Small intestine (tissue), 7 donors: ENCODE data around the gene AMBRA1. TPM values are rescaled to one million over a fixed set of nuclear protein-coding genes. Genes with fewer than 3 reads are reported as not detected.

Source experiments
- DNase-seq, 2 donors: peaks; one replicate each; pipeline versions ENCODE4 v3.0.0 to v3.0.0-alpha.2; 2013
- FAIRE-seq: peaks from 2 replicates; lab custom pipeline; 2012; peaks lifted over from hg19 to GRCh38; lab: Jason Lieb, UNC
- H3K27ac ChIP-seq, 3 donors: one replicate each; pipeline ENCODE4 v1.5.1; 2013; ENCODE audit warnings: low read length in 2 of 3, mild to moderate bottlenecking in 2 of 3, control low read depth in 1 of 3, inconsistent platforms in 1 of 3, low read depth in 1 of 3, moderate library complexity in 1 of 3
- H3K27me3 ChIP-seq, 3 donors: one replicate each; pipeline ENCODE4 v1.6.1; 2013; ENCODE audit warnings: low read length in 3 of 3, inconsistent platforms in 1 of 3; ENCODE audit not compliant: control insufficient read depth in 3 of 3, insufficient read depth in 3 of 3
- H3K36me3 ChIP-seq, 3 donors: one replicate each; pipeline ENCODE4 v1.6.1; 2013; ENCODE audit warnings: low read length in 3 of 3, inconsistent platforms in 1 of 3, low read depth in 1 of 3, mild to moderate bottlenecking in 1 of 3, moderate library complexity in 1 of 3; ENCODE audit not compliant: control insufficient read depth in 3 of 3, insufficient read depth in 2 of 3
- H3K4me1 ChIP-seq, 3 donors: one replicate each; pipeline ENCODE4 v1.6.1; 2013; ENCODE audit warnings: low read length in 2 of 3, inconsistent platforms in 1 of 3, low read depth in 1 of 3, mild to moderate bottlenecking in 1 of 3, moderate library complexity in 1 of 3; ENCODE audit not compliant: control insufficient read depth in 3 of 3, insufficient read depth in 2 of 3
- H3K4me3 ChIP-seq, 3 donors: one replicate each; pipeline ENCODE4 v1.5.1; 2013; ENCODE audit warnings: low read length in 3 of 3, control low read depth in 1 of 3, inconsistent platforms in 1 of 3, low read depth in 1 of 3, mild to moderate bottlenecking in 1 of 3, moderate library complexity in 1 of 3
- H3K9me3 ChIP-seq, 2 donors: one replicate each; pipeline ENCODE4 v1.6.1; 2013; ENCODE audit warnings: low read depth in 1 of 2, low read length in 1 of 2; ENCODE audit not compliant: control insufficient read depth in 2 of 2, insufficient read depth in 1 of 2
- WGBS, 3 donors: extraction: QIAGEN DNeasy Blood & Tissue Kit; methylation state at CpG; one replicate each; pipeline ENCODE4 v1.1.7; 2013; 5-methylcytosine and 5-hydroxymethylcytosine counted together
- polyA plus RNA-seq, 4 donors: library from polyadenylated mRNA; stranded (reverse) in 3 of 4; unstranded in 1 of 4; fragments of 200-250 nt in 3 of 4; fragments of 120-200 nt in 1 of 4; gene quantifications; one replicate each; pipeline versions ENCODE4 v1.2.1 to v1.2.3, GENCODE V29; 2013
- donor health status: healthy with polysubstance abuse.
- donor health status: control.
- donor health status: control.
- donor health status: Bipolar disorder and iron deficiency.
- donor health status: healthy.

AMBRA1 gene
- polyA plus RNA-seq, 4 donors: 7.8 to 22.2 (median 12.6) TPM

DNA sequence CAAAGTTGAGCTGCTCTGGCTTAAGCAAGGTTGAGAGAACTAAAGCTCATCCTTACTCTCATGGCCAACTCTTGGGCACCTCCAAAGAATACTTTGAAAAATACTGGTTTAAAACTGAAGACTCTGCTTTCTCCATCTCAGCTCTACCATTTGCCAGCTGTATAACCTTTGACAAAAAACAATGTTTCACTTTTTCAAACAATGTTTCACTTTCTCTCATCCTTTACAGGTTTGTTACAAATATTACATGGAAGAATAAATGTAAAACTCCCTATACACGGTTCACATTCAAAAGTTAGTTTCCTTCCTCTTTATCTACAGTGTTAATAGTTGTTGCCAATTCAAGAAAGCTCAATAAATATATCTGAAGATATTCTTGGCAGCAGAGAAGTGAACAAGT is 19.2 kb downstream of the AMBRA1 start:
- no peaks in the 10 kb centered on the region for H3K9me3 ChIP-seq
- no peak for FAIRE-seq
- H3K4me1 ChIP-seq: peaks cover 0 to 4% (median 0%) of the 10 kb centered on the region in 3 donors
- 7 to 11% (median 10%) methylated on average over 1 of the region's 1 CpG for WGBS, 3 donors
- H3K27ac ChIP-seq: no peak overlapping the region
- no peaks in the 10 kb centered on the region for H3K27me3 ChIP-seq
- no peak for DNase-seq
- H3K4me3 ChIP-seq: no peak overlapping the region
- peaks cover 0 to 5% (median 0%) of the 10 kb centered on the region in 3 donors for H3K36me3 ChIP-seq

- Histone ChIP-seq H3K4me3 (no peak overlapping the region), H3K27ac (no peak overlapping the region), H3K36me3 (peaks cover 0 to 11% (median 0%) of the 10 kb centered on the region in 3 donors), H3K27me3 (no peaks in the 10 kb centered on the region), H3K9me3 (peaks cover 0 to 5% of the 10 kb centered on the region in 2 donors), H3K4me1 (no peaks in the 10 kb centered on the region)
- DNase-seq (no peak), FAIRE-seq (no peak)
- WGBS, 3 donors: 64 to 78% (median 65%) methylated on average over 2 of the region's 2 CpGs
Measured at GRCh38 chr11:46570790-46571398, 22.9 kb downstream of the AMBRA1 start.

GRCh38 chr11:46565232-46565840 is 28.5 kb downstream of the AMBRA1 start:
- Histone ChIP-seq H3K4me1 (peaks cover 0 to 4% (median 3%) of the 10 kb centered on the region in 3 donors), H3K27ac (no peak overlapping the region), H3K9me3 (peaks cover 0 to 5% of the 10 kb centered on the region in 2 donors), H3K4me3 (no peak overlapping the region), H3K36me3 (peaks cover 0 to 6% (median 0%) of the 10 kb centered on the region in 3 donors), H3K27me3 (no peaks in the 10 kb centered on the region)
- 63 to 72% (median 68%) methylated on average over 7 of the region's 7 CpGs for WGBS, 3 donors
- no peak for FAIRE-seq
- DNase-seq: no peak

GRCh38 chr11:46564459-46564858 is 29.4 kb downstream of the AMBRA1 start:
- no peak for FAIRE-seq
- no peak for DNase-seq
- no peak overlapping the region for H3K4me3 ChIP-seq
- WGBS, 3 donors: 70 to 87% (median 83%) methylated on average over 1 of the region's 1 CpG
- no peak overlapping the region for H3K27ac ChIP-seq
- H3K36me3 ChIP-seq: peaks cover 0 to 6% (median 0%) of the 10 kb centered on the region in 3 donors
- peaks cover 0 to 5% of the 10 kb centered on the region in 2 donors for H3K9me3 ChIP-seq
- peaks cover 0 to 4% (median 3%) of the 10 kb centered on the region in 3 donors for H3K4me1 ChIP-seq
- H3K27me3 ChIP-seq: no peaks in the 10 kb centered on the region

DNA sequence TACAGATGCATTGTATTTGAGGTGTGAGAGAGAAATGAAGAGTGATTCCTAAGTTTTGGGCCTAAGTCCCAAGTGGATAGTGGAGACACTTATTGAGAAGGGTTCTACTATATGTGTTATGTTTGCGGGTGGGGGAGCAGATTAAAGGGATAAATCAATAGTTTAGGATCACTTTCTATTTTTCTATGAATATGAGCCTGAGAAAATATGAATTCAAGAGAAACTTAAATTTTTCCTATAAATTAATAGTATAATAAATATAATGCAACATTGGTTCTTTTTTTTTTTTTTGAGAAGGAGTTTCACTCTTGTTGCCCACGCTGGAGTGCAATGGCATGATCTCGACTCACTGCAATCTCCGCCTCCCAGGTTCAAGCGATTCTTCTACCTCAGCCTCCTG is 31.3 kb downstream of the AMBRA1 start:
- Histone ChIP-seq H3K4me1 (peaks cover 3 to 7% (median 4%) of the 10 kb centered on the region in 3 donors), H3K27ac (no peak overlapping the region), H3K36me3 (peaks cover 0 to 3% (median 0%) of the 10 kb centered on the region in 3 donors), H3K9me3 (peaks cover 0 to 1% of the 10 kb centered on the region in 2 donors), H3K27me3 (no peaks in the 10 kb centered on the region), H3K4me3 (no peak overlapping the region)
- WGBS, 3 donors: 91 to 97% (median 95%) methylated on average over 5 of the region's 5 CpGs
- DNase-seq (no peak), FAIRE-seq (no peak)

GRCh38 chr11:46560300-46560991 is 33.4 kb downstream of the AMBRA1 start:
- FAIRE-seq (no peak), DNase-seq (peak; percentile 78 to 79)
- Histone ChIP-seq H3K27ac (peak overlapping the region; percentile 43 to 85 (median 77)), H3K36me3 (peaks cover 0 to 4% (median 0%) of the 10 kb centered on the region in 3 donors), H3K9me3 (no peaks in the 10 kb centered on the region), H3K4me3 (peak overlapping the region in 2 of 3 donors; percentile 0 to 43), H3K4me1 (peaks cover 3 to 15% (median 11%) of the 10 kb centered on the region in 3 donors), H3K27me3 (no peaks in the 10 kb centered on the region)
- 2 to 5% (median 2%) methylated on average over 6 of the region's 6 CpGs for WGBS, 3 donors

DNA sequence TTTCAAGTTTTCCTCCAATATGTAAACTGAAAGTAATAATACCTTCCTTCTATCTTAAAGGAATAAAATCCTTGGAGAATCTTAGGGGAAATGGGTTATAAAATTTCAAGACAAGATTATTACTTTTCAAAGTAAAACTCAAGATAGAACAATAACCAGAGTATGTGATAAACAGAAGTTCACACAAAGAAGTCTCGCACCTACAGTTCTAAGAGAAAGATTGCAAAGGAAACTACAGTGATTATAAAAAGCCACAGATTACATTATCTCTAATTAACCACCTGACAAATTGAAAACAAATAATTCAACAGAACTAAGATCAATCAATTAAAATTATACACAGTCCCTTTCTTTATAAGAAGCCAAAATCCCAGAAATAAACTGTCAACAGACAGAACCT is 34.0 kb downstream of the AMBRA1 start:
- FAIRE-seq (no peak), DNase-seq (peak in 1 of 2 donors; percentile 12)
- Histone ChIP-seq H3K4me3 (no peak overlapping the region), H3K4me1 (peaks cover 4 to 21% (median 18%) of the 10 kb centered on the region in 3 donors), H3K27me3 (no peaks in the 10 kb centered on the region), H3K36me3 (peaks cover 0 to 4% (median 0%) of the 10 kb centered on the region in 3 donors), H3K27ac (peak overlapping the region in 2 of 3 donors; percentile 43 to 77), H3K9me3 (no peaks in the 10 kb centered on the region)
- 6 to 46% (median 14%) methylated on average over 1 of the region's 1 CpG for WGBS, 3 donors

DNA sequence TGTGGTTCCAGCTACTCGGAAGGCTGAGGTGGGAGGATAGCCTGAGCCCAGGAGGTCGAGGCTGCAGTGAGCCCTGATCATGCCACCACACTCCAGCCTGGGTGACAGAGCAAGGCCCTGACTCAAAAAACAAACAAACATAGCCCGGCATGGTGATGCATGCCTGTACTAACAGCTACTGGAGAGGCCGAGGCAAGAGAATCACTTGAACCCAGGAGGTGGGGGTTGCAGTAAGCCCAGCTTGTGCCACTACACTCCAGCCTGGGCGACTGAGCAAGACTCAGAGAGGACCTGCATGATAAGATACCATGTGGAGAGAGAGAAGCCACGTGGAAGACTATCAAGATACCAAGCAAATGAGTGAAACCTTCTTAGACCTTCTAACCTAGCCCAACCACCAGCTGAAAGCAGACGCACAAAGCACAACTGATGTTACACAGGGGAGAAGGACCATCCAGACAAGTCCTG is 36.1 kb downstream of the AMBRA1 start:
- WGBS, 3 donors: 54 to 73% (median 67%) methylated on average over 7 of the region's 7 CpGs
- DNase-seq (no peak), FAIRE-seq (no peak)
- H3K27me3 ChIP-seq: no peaks in the 10 kb centered on the region
- H3K4me1 ChIP-seq: peaks cover 6 to 36% (median 28%) of the 10 kb centered on the region in 3 donors
- peaks cover 0 to 4% (median 0%) of the 10 kb centered on the region in 3 donors for H3K36me3 ChIP-seq
- H3K27ac ChIP-seq: no peak overlapping the region
- no peak overlapping the region for H3K4me3 ChIP-seq
- H3K9me3 ChIP-seq: no peaks in the 10 kb centered on the region
